CD14-positive monocyte (primary cell): ENCODE data around the gene SLC35F1. TPM values are rescaled to one million over a fixed set of nuclear protein-coding genes. Genes with fewer than 3 reads are reported as not detected.
A peak's percentile ranks its signal among the peaks of the same experiment; 100 is the strongest.

ENCODE experiments used
- DNase-seq, 3 donors: peaks; one replicate each; pipeline ENCODE4 v3.0.0-alpha.2; 2011 to 2022
- H2AFZ ChIP-seq: 2 replicates; pipeline ENCODE4 v1.6.0; 2012; ENCODE audit warnings: mild to moderate bottlenecking, low read depth, low read length, inconsistent platforms; ENCODE audit not compliant: insufficient read depth, poor library complexity, severe bottlenecking
- H3K27ac ChIP-seq, 2 donors: 1 replicate in 1 of 2; 2 replicates in 1 of 2; pipeline ENCODE4 v1.5.1; 2012 to 2013; ENCODE audit warnings: low read length in 2 of 2, control low read depth in 1 of 2, inconsistent platforms in 1 of 2, low read depth in 1 of 2, mild to moderate bottlenecking in 1 of 2
- H3K27me3 ChIP-seq, 2 donors: one replicate each; pipeline versions ENCODE4 v1.6.0 to v1.6.1; 2011 to 2013; ENCODE audit warnings: low read length in 2 of 2; ENCODE audit not compliant: control insufficient read depth in 2 of 2, insufficient read depth in 2 of 2
- H3K36me3 ChIP-seq, 2 donors: replicated peaks in 1 of 2; 1 replicate in 1 of 2; 2 replicates in 1 of 2; pipeline versions ENCODE4 v1.5.1 to v1.6.1; 2012 to 2013; ENCODE audit warnings: low read length in 2 of 2, control low read depth in 1 of 2, inconsistent platforms in 1 of 2, mild to moderate bottlenecking in 1 of 2; ENCODE audit not compliant: insufficient read depth in 2 of 2, control insufficient read depth in 1 of 2
- H3K4me1 ChIP-seq, 2 donors: 1 replicate in 1 of 2; 2 replicates in 1 of 2; pipeline versions ENCODE4 v1.5.1 to v1.6.1; 2012 to 2013; ENCODE audit warnings: low read length in 2 of 2, control low read depth in 1 of 2, inconsistent platforms in 1 of 2, mild to moderate bottlenecking in 1 of 2, moderate library complexity in 1 of 2; ENCODE audit not compliant: insufficient read depth in 2 of 2, control insufficient read depth in 1 of 2
- H3K4me2 ChIP-seq: replicated peaks from 2 replicates; pipeline ENCODE3; 2012; ENCODE audit warnings: low read length, moderate library complexity, mild to moderate bottlenecking; ENCODE audit not compliant: poor library complexity, severe bottlenecking; ENCODE audit errors: extremely low read depth
- H3K4me3 ChIP-seq, 3 experiments: fragments of 200-600 bp in 1 of 3; sonication (generic) in 1 of 3; replicated peaks in 1 of 3; 1 replicate in 2 of 3; 2 replicates in 1 of 3; pipeline ENCODE4 v1.5.1; 2011 to 2013; ENCODE audit warnings: low read length in 3 of 3, mild to moderate bottlenecking in 3 of 3, control low read depth in 2 of 3, low read depth in 2 of 3, inconsistent platforms in 1 of 3, moderate library complexity in 1 of 3
- H3K79me2 ChIP-seq: 2 replicates; pipeline ENCODE4 v1.6.0; 2012; ENCODE audit warnings: mild to moderate bottlenecking, control low read depth, inconsistent platforms, low read length, moderate library complexity; ENCODE audit not compliant: insufficient read depth
- H3K9ac ChIP-seq: 2 replicates; pipeline ENCODE4 v1.6.0; 2017; ENCODE audit warnings: low read length, mild to moderate bottlenecking; ENCODE audit not compliant: insufficient read depth, poor library complexity, severe bottlenecking
- H3K9me3 ChIP-seq, 2 donors: replicated peaks in 1 of 2; 1 replicate in 1 of 2; 2 replicates in 1 of 2; pipeline versions ENCODE4 v1.5.1 to v1.6.1; 2012 to 2013; ENCODE audit warnings: low read length in 2 of 2, control low read depth in 1 of 2; ENCODE audit not compliant: control insufficient read depth in 1 of 2, insufficient read depth in 1 of 2
- H4K20me1 ChIP-seq: 2 replicates; pipeline ENCODE4 v1.6.0; 2012; ENCODE audit warnings: mild to moderate bottlenecking, low read length, control low read depth, moderate library complexity; ENCODE audit not compliant: insufficient read depth
- H3K27ac Mint-ChIP-seq, 7 donors: one replicate each; pipeline ENCODE4 v1.8.0; 2020; ENCODE audit warnings: mild to moderate bottlenecking in 7 of 7, mixed read lengths in 7 of 7, moderate library complexity in 6 of 7, inconsistent platforms in 2 of 7
- H3K27me3 Mint-ChIP-seq, 3 donors: one replicate each; pipeline ENCODE4 v1.8.0; 2021 to 2022; ENCODE audit warnings: low read depth in 3 of 3, mild to moderate bottlenecking in 3 of 3, mixed read lengths in 3 of 3, moderate library complexity in 3 of 3, inconsistent platforms in 1 of 3
- H3K36me3 Mint-ChIP-seq, 2 donors: one replicate each; pipeline ENCODE4 v1.8.0; 2020; ENCODE audit warnings: mixed read lengths in 2 of 2, inconsistent platforms in 1 of 2, mild to moderate bottlenecking in 1 of 2
- H3K4me1 Mint-ChIP-seq: one replicate; pipeline ENCODE4 v1.8.0; 2020; ENCODE audit warnings: mild to moderate bottlenecking, mixed read lengths
- H3K4me3 Mint-ChIP-seq, 2 donors: one replicate each; pipeline ENCODE4 v1.8.0; 2020; ENCODE audit warnings: mild to moderate bottlenecking in 2 of 2, mixed read lengths in 2 of 2, moderate library complexity in 1 of 2
- H3K9me3 Mint-ChIP-seq, 7 donors: one replicate each; pipeline ENCODE4 v1.8.0; 2020 to 2022; ENCODE audit warnings: mixed read lengths in 7 of 7, mild to moderate bottlenecking in 6 of 7, moderate library complexity in 6 of 7, inconsistent platforms in 2 of 7
- CTCF ChIP-seq: fragments of 200-600 bp; IDR thresholded peaks from one replicate; pipeline ENCODE4 v1.8.0; 2022; ENCODE audit warnings: antibody characterized with exemption, mild to moderate bottlenecking
- WGBS: methylation state at CpG from one replicate; pipeline ENCODE4 v1.1.5; 2013; ENCODE audit warnings: missing lambda C conversion rate; ENCODE audit not compliant: insufficient coverage; 5-methylcytosine and 5-hydroxymethylcytosine counted together
- intact Hi-C, 2 donors: fragments of 100-400 bp; cut with micrococcal nuclease; formaldehyde crosslinking; loops; one replicate each; pipeline versions ENCODE4 v1.15.0 to v1.15.1; 2023
- polyA plus RNA-seq, 3 donors: library from polyadenylated mRNA; depleted of rRNA in 1 of 3; unstranded in 2 of 3; stranded (reverse) in 1 of 3; fragments of 300-500 nt in 2 of 3; fragments of >200 nt in 1 of 3; fragmentation: Illumina TruSeq in 2 of 3; gene quantifications; 1 replicate in 2 of 3; 2 replicates in 1 of 3; pipeline ENCODE4 v1.2.3, GENCODE V29; 2012 to 2021

The SLC35F1 gene
- polyA plus RNA-seq, 3 donors = not detected

GRCh38 chr6:118281291-118281690 lies 374.2 kb downstream of the SLC35F1 start:
- Mint-ChIP-seq H3K27me3 (peaks cover 0 to 1% (median 1%) of the 10 kb centered on the region in 3 donors), H3K27ac (no peak overlapping the region), H3K4me1 (no peaks in the 10 kb centered on the region), H3K4me3 (no peak overlapping the region), H3K36me3 (no peaks in the 10 kb centered on the region), H3K9me3 (no peaks in the 10 kb centered on the region)
- H3K9ac ChIP-seq = no peak overlapping the region
- H3K79me2 ChIP-seq = no peaks in the 10 kb centered on the region
- no peaks in the 10 kb centered on the region for H3K4me1 ChIP-seq
- H3K9me3 ChIP-seq = no peaks in the 10 kb centered on the region
- no peaks in the 10 kb centered on the region for H3K36me3 ChIP-seq
- no peaks in the 10 kb centered on the region for H4K20me1 ChIP-seq
- DNase-seq = no peak
- no peak overlapping the region for H3K4me2 ChIP-seq
- no peaks in the 10 kb centered on the region for H3K27me3 ChIP-seq
- H2AFZ ChIP-seq = no peak overlapping the region
- H3K27ac ChIP-seq = no peak overlapping the region
- no peak for TF ChIP-seq CTCF
- intact Hi-C loops = no loop called here
- no peak overlapping the region for H3K4me3 ChIP-seq

GRCh38 chr6:118283766-118284165 lies 376.7 kb downstream of the SLC35F1 start:
- Histone ChIP-seq H4K20me1 (no peaks in the 10 kb centered on the region), H2AFZ (no peak overlapping the region), H3K4me3 (no peak overlapping the region), H3K9me3 (no peaks in the 10 kb centered on the region), H3K36me3 (no peaks in the 10 kb centered on the region), H3K4me1 (no peaks in the 10 kb centered on the region), H3K79me2 (no peaks in the 10 kb centered on the region), H3K27ac (no peak overlapping the region), H3K4me2 (no peak overlapping the region), H3K9ac (no peak overlapping the region), H3K27me3 (no peaks in the 10 kb centered on the region)
- peaks cover 0 to 1% (median 1%) of the 10 kb centered on the region in 3 donors for H3K27me3 Mint-ChIP-seq
- DNase-seq = peak; percentile 5 to 17 (median 14)
- H3K4me1 Mint-ChIP-seq = no peaks in the 10 kb centered on the region
- peak; percentile 49 for TF ChIP-seq CTCF
- H3K9me3 Mint-ChIP-seq = no peaks in the 10 kb centered on the region
- H3K27ac Mint-ChIP-seq = no peak overlapping the region
- H3K36me3 Mint-ChIP-seq = no peaks in the 10 kb centered on the region
- intact Hi-C loops = no loop called here
- WGBS = 0% methylated on average over 1 of the region's 8 CpGs
- no peak overlapping the region for H3K4me3 Mint-ChIP-seq
